Spleen (tissue), 7 donors: ENCODE data around the gene CRYL1.

Experiments used
- POLR2A ChIP-seq, 3 donors: fragments of 450-650 bp; IDR thresholded peaks; one replicate each; pipeline ENCODE4 v1.5.1; 2017; ENCODE audit warnings: antibody characterized with exemption in 3 of 3, mild to moderate bottlenecking in 1 of 3
- TF ChIP-seq, protein P1 (sequence below), 11 experiments: fragments of 200-600 bp in 7 of 11; fragments of 450-650 bp in 4 of 11; sonication (generic) in 4 of 11; IDR thresholded peaks in 8 of 11; conservative IDR thresholded peaks in 3 of 11; 1 replicate in 7 of 11; 2 replicates in 4 of 11; pipeline versions ENCODE4 v1.4.0 to v1.8.0; 2016 to 2021; ENCODE audit warnings: antibody characterized with exemption in 11 of 11, inconsistent platforms in 4 of 11, mild to moderate bottlenecking in 1 of 11
- donor health status: DM: no; HTN: no; CAD: no; lungs with moderate emphysema.
- donor health status: DM: no; HTN: no; CAD: no.
- donor health status: DM: no; HTN: no; CAD: no.

DNA sequence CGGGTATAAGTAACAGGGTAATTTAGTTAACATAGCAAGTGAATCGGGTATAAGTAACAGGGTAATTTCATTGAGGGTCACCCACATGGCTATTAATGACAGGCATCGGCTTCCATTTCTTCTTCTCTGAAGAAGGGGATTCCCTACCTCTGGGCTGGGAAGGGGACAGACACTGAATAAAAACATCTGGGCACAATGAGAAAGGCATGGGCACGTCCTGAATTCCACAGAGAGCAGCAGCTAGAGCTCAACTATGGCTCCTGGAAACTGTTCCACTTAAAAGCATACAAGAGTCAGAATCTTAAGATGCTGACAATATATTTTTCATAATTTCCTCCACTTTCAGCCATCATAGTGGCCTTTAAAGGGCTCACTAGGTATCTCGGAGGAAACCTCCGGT is 51.8 kb downstream of the CRYL1 start:
- TF ChIP-seq, protein P1, sequence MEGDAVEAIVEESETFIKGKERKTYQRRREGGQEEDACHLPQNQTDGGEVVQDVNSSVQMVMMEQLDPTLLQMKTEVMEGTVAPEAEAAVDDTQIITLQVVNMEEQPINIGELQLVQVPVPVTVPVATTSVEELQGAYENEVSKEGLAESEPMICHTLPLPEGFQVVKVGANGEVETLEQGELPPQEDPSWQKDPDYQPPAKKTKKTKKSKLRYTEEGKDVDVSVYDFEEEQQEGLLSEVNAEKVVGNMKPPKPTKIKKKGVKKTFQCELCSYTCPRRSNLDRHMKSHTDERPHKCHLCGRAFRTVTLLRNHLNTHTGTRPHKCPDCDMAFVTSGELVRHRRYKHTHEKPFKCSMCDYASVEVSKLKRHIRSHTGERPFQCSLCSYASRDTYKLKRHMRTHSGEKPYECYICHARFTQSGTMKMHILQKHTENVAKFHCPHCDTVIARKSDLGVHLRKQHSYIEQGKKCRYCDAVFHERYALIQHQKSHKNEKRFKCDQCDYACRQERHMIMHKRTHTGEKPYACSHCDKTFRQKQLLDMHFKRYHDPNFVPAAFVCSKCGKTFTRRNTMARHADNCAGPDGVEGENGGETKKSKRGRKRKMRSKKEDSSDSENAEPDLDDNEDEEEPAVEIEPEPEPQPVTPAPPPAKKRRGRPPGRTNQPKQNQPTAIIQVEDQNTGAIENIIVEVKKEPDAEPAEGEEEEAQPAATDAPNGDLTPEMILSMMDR (IDR thresholded peaks at IDR 0.05 in 8 of 11, conservative IDR thresholded peaks at IDR 0.05 in 3 of 11), result no peak
- TF ChIP-seq POLR2A (IDR thresholded peaks at IDR 0.05), result no peak
